ENCODE data around the gene CDKAL1. TPM values are rescaled to one million over a fixed set of nuclear protein-coding genes. Genes with fewer than 3 reads are reported as not detected.

CDKAL1 gene
- total RNA-seq, 1 experiment from 2014 or later: 20.6 TPM

DNA sequence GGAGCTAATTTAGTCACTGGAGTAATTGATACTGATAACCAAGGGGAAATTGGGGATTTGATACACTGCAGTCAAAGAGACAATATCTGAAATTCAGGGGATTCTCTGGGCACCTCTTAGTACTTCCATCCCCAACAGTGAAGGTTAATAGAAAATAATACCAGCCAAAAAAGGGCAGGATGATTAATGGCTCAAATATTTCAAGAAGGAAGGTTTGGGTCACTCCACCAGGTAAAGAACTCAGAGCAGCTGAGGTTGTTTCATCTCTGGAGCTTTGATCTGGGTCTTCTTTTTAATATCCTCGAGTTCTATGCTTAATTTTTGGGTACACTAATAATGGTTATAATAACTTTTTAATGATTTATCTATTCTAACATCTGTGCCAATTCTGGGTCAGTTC lies 70.8 kb downstream of the CDKAL1 start (continued):
- no peak for TF ChIP-seq ATF2 (CRISPR knock-in tag; IDR thresholded peaks at IDR 0.05; ENCODE audit: borderline replicate concordance, low read depth)
- TF ChIP-seq, protein P1, sequence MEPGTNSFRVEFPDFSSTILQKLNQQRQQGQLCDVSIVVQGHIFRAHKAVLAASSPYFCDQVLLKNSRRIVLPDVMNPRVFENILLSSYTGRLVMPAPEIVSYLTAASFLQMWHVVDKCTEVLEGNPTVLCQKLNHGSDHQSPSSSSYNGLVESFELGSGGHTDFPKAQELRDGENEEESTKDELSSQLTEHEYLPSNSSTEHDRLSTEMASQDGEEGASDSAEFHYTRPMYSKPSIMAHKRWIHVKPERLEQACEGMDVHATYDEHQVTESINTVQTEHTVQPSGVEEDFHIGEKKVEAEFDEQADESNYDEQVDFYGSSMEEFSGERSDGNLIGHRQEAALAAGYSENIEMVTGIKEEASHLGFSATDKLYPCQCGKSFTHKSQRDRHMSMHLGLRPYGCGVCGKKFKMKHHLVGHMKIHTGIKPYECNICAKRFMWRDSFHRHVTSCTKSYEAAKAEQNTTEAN (CRISPR knock-in tag; IDR thresholded peaks at IDR 0.05): no peak
- TF ChIP-seq ZNF396 (CRISPR knock-in tag; IDR thresholded peaks at IDR 0.05; ENCODE audit: borderline replicate concordance): no peak
- TF ChIP-seq, protein P2, sequence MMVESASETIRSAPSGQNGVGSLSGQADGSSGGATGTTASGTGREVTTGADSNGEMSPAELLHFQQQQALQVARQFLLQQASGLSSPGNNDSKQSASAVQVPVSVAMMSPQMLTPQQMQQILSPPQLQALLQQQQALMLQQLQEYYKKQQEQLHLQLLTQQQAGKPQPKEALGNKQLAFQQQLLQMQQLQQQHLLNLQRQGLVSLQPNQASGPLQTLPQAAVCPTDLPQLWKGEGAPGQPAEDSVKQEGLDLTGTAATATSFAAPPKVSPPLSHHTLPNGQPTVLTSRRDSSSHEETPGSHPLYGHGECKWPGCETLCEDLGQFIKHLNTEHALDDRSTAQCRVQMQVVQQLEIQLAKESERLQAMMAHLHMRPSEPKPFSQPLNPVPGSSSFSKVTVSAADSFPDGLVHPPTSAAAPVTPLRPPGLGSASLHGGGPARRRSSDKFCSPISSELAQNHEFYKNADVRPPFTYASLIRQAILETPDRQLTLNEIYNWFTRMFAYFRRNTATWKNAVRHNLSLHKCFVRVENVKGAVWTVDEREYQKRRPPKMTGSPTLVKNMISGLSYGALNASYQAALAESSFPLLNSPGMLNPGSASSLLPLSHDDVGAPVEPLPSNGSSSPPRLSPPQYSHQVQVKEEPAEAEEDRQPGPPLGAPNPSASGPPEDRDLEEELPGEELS (CRISPR knock-in tag; IDR thresholded peaks at IDR 0.05): no peak
- TF ChIP-seq ARID4B (CRISPR knock-in tag; IDR thresholded peaks at IDR 0.05; ENCODE audit: borderline replicate concordance): no peak
- no peak for TF ChIP-seq ZNF232 (CRISPR knock-in tag; IDR thresholded peaks at IDR 0.05)
- TF ChIP-seq FOXJ3 (CRISPR knock-in tag; IDR thresholded peaks at IDR 0.05; ENCODE audit: borderline replicate concordance): no peak

DNA sequence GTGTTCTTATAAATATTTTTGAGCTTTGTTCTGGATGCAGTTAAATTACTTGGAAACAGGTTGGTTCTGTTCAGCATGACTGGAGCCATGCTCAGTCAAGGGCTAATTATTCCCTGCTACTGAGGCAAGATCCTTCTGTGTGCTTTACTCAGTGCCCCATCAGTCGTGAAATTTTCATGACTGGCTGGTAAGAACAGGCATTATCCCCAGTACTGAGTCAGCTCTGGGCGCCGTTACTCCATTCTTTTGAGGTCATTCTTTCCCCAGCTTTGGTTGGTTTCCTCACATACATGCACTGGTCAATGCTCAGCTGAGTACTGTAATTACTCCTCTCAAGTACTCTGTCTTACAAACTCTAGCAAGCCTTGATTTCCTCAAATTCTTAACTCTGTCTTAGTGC lies 71.3 kb downstream of the CDKAL1 start:
- H3K4me1 Mint-ChIP-seq: peaks cover 14% of the 10 kb centered on the region; the same call in 1 of the 2 replicates
- ChIA-PET POLR2A (no interaction called here), CTCF (no interaction called here)
- H3K36me3 Mint-ChIP-seq: peaks cover 13% of the 10 kb centered on the region
- H3K27ac Mint-ChIP-seq: no peak overlapping the region
- H3K9me3 Mint-ChIP-seq: peaks cover 10% of the 10 kb centered on the region
- DNase-seq (ENCODE audit: low spot score): no peak
- H3K4me3 Mint-ChIP-seq: no peak overlapping the region
- no peak for ATAC-seq
- TF ChIP-seq IRF1 (CRISPR knock-in tag; IDR thresholded peaks at IDR 0.05): no peak
- TF ChIP-seq NFYB (CRISPR knock-in tag; conservative IDR thresholded peaks at IDR 0.05; ENCODE audit: low read depth): no peak
- TF ChIP-seq AFF4 (CRISPR knock-in tag; IDR thresholded peaks at IDR 0.05; ENCODE audit: borderline replicate concordance): no peak
- TF ChIP-seq PRRX2 (CRISPR knock-in tag; IDR thresholded peaks at IDR 0.05): no peak
- TF ChIP-seq, protein P1 (CRISPR knock-in tag; IDR thresholded peaks at IDR 0.05): no peak
- TF ChIP-seq ZBTB21 (CRISPR knock-in tag; IDR thresholded peaks at IDR 0.05; ENCODE audit: borderline replicate concordance): no peak
- TF ChIP-seq, protein P3, sequence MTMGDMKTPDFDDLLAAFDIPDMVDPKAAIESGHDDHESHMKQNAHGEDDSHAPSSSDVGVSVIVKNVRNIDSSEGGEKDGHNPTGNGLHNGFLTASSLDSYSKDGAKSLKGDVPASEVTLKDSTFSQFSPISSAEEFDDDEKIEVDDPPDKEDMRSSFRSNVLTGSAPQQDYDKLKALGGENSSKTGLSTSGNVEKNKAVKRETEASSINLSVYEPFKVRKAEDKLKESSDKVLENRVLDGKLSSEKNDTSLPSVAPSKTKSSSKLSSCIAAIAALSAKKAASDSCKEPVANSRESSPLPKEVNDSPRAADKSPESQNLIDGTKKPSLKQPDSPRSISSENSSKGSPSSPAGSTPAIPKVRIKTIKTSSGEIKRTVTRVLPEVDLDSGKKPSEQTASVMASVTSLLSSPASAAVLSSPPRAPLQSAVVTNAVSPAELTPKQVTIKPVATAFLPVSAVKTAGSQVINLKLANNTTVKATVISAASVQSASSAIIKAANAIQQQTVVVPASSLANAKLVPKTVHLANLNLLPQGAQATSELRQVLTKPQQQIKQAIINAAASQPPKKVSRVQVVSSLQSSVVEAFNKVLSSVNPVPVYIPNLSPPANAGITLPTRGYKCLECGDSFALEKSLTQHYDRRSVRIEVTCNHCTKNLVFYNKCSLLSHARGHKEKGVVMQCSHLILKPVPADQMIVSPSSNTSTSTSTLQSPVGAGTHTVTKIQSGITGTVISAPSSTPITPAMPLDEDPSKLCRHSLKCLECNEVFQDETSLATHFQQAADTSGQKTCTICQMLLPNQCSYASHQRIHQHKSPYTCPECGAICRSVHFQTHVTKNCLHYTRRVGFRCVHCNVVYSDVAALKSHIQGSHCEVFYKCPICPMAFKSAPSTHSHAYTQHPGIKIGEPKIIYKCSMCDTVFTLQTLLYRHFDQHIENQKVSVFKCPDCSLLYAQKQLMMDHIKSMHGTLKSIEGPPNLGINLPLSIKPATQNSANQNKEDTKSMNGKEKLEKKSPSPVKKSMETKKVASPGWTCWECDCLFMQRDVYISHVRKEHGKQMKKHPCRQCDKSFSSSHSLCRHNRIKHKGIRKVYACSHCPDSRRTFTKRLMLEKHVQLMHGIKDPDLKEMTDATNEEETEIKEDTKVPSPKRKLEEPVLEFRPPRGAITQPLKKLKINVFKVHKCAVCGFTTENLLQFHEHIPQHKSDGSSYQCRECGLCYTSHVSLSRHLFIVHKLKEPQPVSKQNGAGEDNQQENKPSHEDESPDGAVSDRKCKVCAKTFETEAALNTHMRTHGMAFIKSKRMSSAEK (CRISPR knock-in tag; IDR thresholded peaks at IDR 0.05; ENCODE audit: borderline replicate concordance): no peak
- H3K27me3 Mint-ChIP-seq (ENCODE audit: low read depth): no peaks in the 10 kb centered on the region
